ENCODE data around the gene CACNG8.
A peak's percentile ranks its signal among the peaks of the same experiment; 100 is the strongest.

CACNG8 gene

GRCh38 chr19:53992211-53992610 is 29.5 kb downstream of the CACNG8 start:
- DNase-seq (ENCODE audit: low read depth in 3 of 3) = no peak

- DNase-seq (ENCODE audit: low read depth in 3 of 3) = no peak
Measured at GRCh38 chr19:53992815-53993214, 30.1 kb downstream of the CACNG8 start.

- DNase-seq (ENCODE audit: low read depth in 3 of 3) = no peak
Measured at GRCh38 chr19:53993448-53993847, 30.7 kb downstream of the CACNG8 start.

GRCh38 chr19:53994811-53995210 is 32.1 kb downstream of the CACNG8 start:
- DNase-seq (ENCODE audit: low read depth in 3 of 3) = no peak

GRCh38 chr19:53998223-53998622 is 35.5 kb downstream of the CACNG8 start:
- no peak for DNase-seq (ENCODE audit: low read depth in 3 of 3)

- DNase-seq (ENCODE audit: low read depth in 3 of 3) = no peak
Measured at GRCh38 chr19:53999694-54000093, 37.0 kb downstream of the CACNG8 start.

GRCh38 chr19:54001496-54001895 is 38.8 kb downstream of the CACNG8 start:
- DNase-seq (ENCODE audit: low read depth in 3 of 3) = no peak

GRCh38 chr19:54002495-54003315 is 40.0 kb downstream of the CACNG8 start:
- DNase-seq (ENCODE audit: low read depth in 3 of 3) = no peak

GRCh38 chr19:54009440-54009839 is 46.7 kb downstream of the CACNG8 start:
- no peak for DNase-seq (ENCODE audit: low read depth in 3 of 3)

GRCh38 chr19:54010474-54010873 is 47.7 kb downstream of the CACNG8 start:
- DNase-seq (ENCODE audit: low read depth in 3 of 3) = no peak

GRCh38 chr19:54011507-54012211 is 48.9 kb downstream of the CACNG8 start:
- no peak for DNase-seq (ENCODE audit: low read depth in 3 of 3)

- DNase-seq (ENCODE audit: low read depth in 3 of 3) = no peak
Measured at GRCh38 chr19:54013866-54014265, 51.1 kb downstream of the CACNG8 start.

- DNase-seq (ENCODE audit: low read depth in 3 of 3) = no peak
Measured at GRCh38 chr19:54014920-54015560, 52.3 kb downstream of the CACNG8 start.

- no peak for DNase-seq (ENCODE audit: low read depth in 3 of 3)
Measured at GRCh38 chr19:54017261-54017660, 54.5 kb downstream of the CACNG8 start.

GRCh38 chr19:54021363-54021762 is 58.6 kb downstream of the CACNG8 start:
- DNase-seq (ENCODE audit: low read depth in 3 of 3) = no peak

- DNase-seq (ENCODE audit: low read depth in 3 of 3) = no peak
Measured at GRCh38 chr19:54021932-54022331, 59.2 kb downstream of the CACNG8 start.

GRCh38 chr19:54023191-54023590 is 60.5 kb downstream of the CACNG8 start:
- no peak for DNase-seq (ENCODE audit: low read depth in 3 of 3)

- DNase-seq (ENCODE audit: low read depth in 3 of 3) = no peak
Measured at GRCh38 chr19:54024660-54025059, 61.9 kb downstream of the CACNG8 start.

GRCh38 chr19:54026656-54027055 is 63.9 kb downstream of the CACNG8 start:
- no peak for DNase-seq (ENCODE audit: low read depth in 3 of 3)

GRCh38 chr19:54029301-54029700 is 66.6 kb downstream of the CACNG8 start:
- DNase-seq (ENCODE audit: low read depth in 3 of 3) = no peak

- DNase-seq (ENCODE audit: low read depth in 3 of 3) = peak; percentile 11 to 31 (median 28)
Measured at GRCh38 chr19:54029930-54030490, 67.3 kb downstream of the CACNG8 start.

- DNase-seq (ENCODE audit: low read depth in 3 of 3) = no peak
Measured at GRCh38 chr19:54030895-54031586, 68.3 kb downstream of the CACNG8 start.

Measured in stimulated activated CD4-positive, alpha-beta T cell treated with anti-CD3 and anti-CD28 coated beads, TNF-alpha, amount 100 ng/mL, for 4 hours (primary cell).